K562 (cell line): Measurements from ENCODE around the gene RTCA. TPM values are rescaled to one million over a fixed set of nuclear protein-coding genes. Genes with fewer than 3 reads are reported as not detected.

Source experiments
- ATAC-seq: fragments of 200-7000 bp; cut with Tn5 transposase; 3 replicates; pipeline ENCODE4 v1.9.1; 2020; ENCODE audit warnings: moderate library complexity
- BruUV-seq: library from RNA; stranded (reverse); fragments of 400-500 nt; replicated peaks from 2 replicates; lab custom pipeline; 2021; lab: Mats Ljungman, UMichigan
- CTCF ChIA-PET: fragments of 300-600 bp; formaldehyde crosslinking; extraction: SDS; loops from one replicate; lab custom pipeline; 2021; ENCODE audit warnings: low intra/inter-chr PET ratio; lab: Yijun Ruan, JAX
- POLR2A ChIA-PET: fragments of 300-600, 350-650 bp; sonication (Branson Sonifier 250); formaldehyde crosslinking; extraction: SDS; loops from one replicate; lab custom pipeline; 2021; ENCODE audit warnings: antibody characterized with exemption, inconsistent platforms; lab: Yijun Ruan, JAX
- DNase-seq, 4 experiments: peaks; one replicate each; pipeline versions ENCODE4 v3.0.0 to v3.0.0-alpha.2; 2011 to 2018; ENCODE audit warnings: low spot score in 3 of 4, mixed read lengths in 3 of 4; ENCODE audit errors: extremely low read depth in 1 of 4
- FAIRE-seq: peaks from 2 replicates; lab custom pipeline; 2011; peaks lifted over from hg19 to GRCh38; lab: Jason Lieb, UNC
- H2AFZ ChIP-seq: 2 replicates; pipeline ENCODE4 v1.6.0; 2011; ENCODE audit warnings: low read depth, low read length, control low read depth, inconsistent platforms
- H3K27ac ChIP-seq: fragments of 200-600 bp; 3 replicates; pipeline ENCODE4 v1.8.0; 2011; ENCODE audit warnings: low read depth, mild to moderate bottlenecking, control low read depth, inconsistent platforms, low read length, moderate library complexity, mixed read lengths; ENCODE audit errors: extremely low read depth
- H3K27me3 ChIP-seq, 2 experiments: fragments of 300-600 bp in 1 of 2; 2 replicates in 1 of 2; 3 replicates in 1 of 2; pipeline versions ENCODE4 v1.6.0 to v1.8.0; 2011; ENCODE audit warnings: inconsistent platforms in 2 of 2, low read length in 2 of 2, mild to moderate bottlenecking in 1 of 2, mixed read lengths in 1 of 2, moderate library complexity in 1 of 2; ENCODE audit not compliant: control insufficient read depth in 2 of 2, insufficient read depth in 2 of 2
- H3K36me3 ChIP-seq: fragments of 300-600 bp; 3 replicates; pipeline ENCODE4 v1.8.0; 2011; ENCODE audit warnings: mild to moderate bottlenecking, low read length, inconsistent platforms; ENCODE audit not compliant: control insufficient read depth, insufficient read depth
- H3K4me1 ChIP-seq, 2 experiments: fragments of 200-600 bp in 1 of 2; replicated peaks in 1 of 2; 2 replicates in 1 of 2; 3 replicates in 1 of 2; pipeline versions ENCODE4 v1.5.1 to v1.8.0; 2011; ENCODE audit warnings: inconsistent platforms in 2 of 2, low read length in 2 of 2, mild to moderate bottlenecking in 1 of 2, mixed read lengths in 1 of 2, moderate library complexity in 1 of 2; ENCODE audit not compliant: control insufficient read depth in 2 of 2, insufficient read depth in 2 of 2
- H3K4me2 ChIP-seq: 2 replicates; pipeline ENCODE4 v1.6.1; 2011; ENCODE audit warnings: low read length, control low read depth, inconsistent platforms, mixed read lengths; ENCODE audit not compliant: insufficient read depth
- H3K4me3 ChIP-seq: fragments of 200-600 bp; sonication (generic), shearing (Covaris generic); 2 replicates; pipeline ENCODE4 v1.5.1; 2016; ENCODE audit warnings: control low read depth, inconsistent platforms
- H3K79me2 ChIP-seq: fragments of 200-600 bp; 3 replicates; pipeline ENCODE4 v1.8.0; 2011; ENCODE audit warnings: low read length, inconsistent platforms; ENCODE audit not compliant: control insufficient read depth, insufficient read depth
- H3K9ac ChIP-seq, 2 experiments: 2 replicates each; pipeline versions ENCODE4 v1.6.0 to v1.6.1; 2011; ENCODE audit warnings: low read depth in 2 of 2, low read length in 2 of 2, control low read depth in 1 of 2, inconsistent platforms in 1 of 2, mild to moderate bottlenecking in 1 of 2, mixed read lengths in 1 of 2; ENCODE audit not compliant: insufficient read depth in 1 of 2
- H3K9me1 ChIP-seq: one replicate; pipeline ENCODE4 v1.6.0; 2011; ENCODE audit warnings: inconsistent platforms, mild to moderate bottlenecking, low read length, moderate library complexity; ENCODE audit not compliant: control insufficient read depth, insufficient read depth
- H3K9me3 ChIP-seq: replicated peaks from 2 replicates; pipeline ENCODE4 v1.5.1; 2011; ENCODE audit warnings: low read depth, low read length, inconsistent platforms; ENCODE audit not compliant: control insufficient read depth, insufficient read depth
- H4K20me1 ChIP-seq: replicated peaks from 2 replicates; pipeline ENCODE4 v1.6.1; 2011; ENCODE audit warnings: low read length, inconsistent platforms, mixed read lengths; ENCODE audit not compliant: control insufficient read depth, insufficient read depth
- BRD9 ChIP-seq: fragments of 450-650 bp; IDR thresholded peaks from 2 replicates; pipeline ENCODE4 v1.6.1; 2018; ENCODE audit warnings: low read depth; ENCODE audit not compliant: partially characterized antibody
- CEBPB ChIP-seq: fragments of 450-650 bp; IDR thresholded peaks from 2 replicates; pipeline ENCODE4 v1.6.1; 2016; ENCODE audit warnings: missing genetic modification characterization, missing compliant biosample characterization
- CEBPG ChIP-seq, 3 experiments: fragments of 200-800 bp in 1 of 3; sonication (Bioruptor generic) in 1 of 3; sonication (generic) in 1 of 3; formaldehyde crosslinking in 1 of 3; IDR thresholded peaks in 2 of 3; conservative IDR thresholded peaks in 1 of 3; 2 replicates each; pipeline versions ENCODE4 v1.6.1 to v1.8.0; 2016 to 2022; ENCODE audit warnings: missing compliant biosample characterization in 2 of 3, missing genetic modification characterization in 2 of 3, mild to moderate bottlenecking in 1 of 3, missing genetic modification reagents in 1 of 3
- E2F3 ChIP-seq: fragments of 250-450 bp; sonication (Bioruptor Pico); IDR thresholded peaks from 2 replicates; pipeline ENCODE4 v1.4.0; 2020; ENCODE audit warnings: mild to moderate bottlenecking
- FOSL1 ChIP-seq: fragments of 200-800 bp; sonication (Bioruptor generic); conservative IDR thresholded peaks from 2 replicates; pipeline ENCODE4 v1.6.1; 2016; ENCODE audit warnings: missing genetic modification characterization, missing compliant biosample characterization
- JUND ChIP-seq, 2 experiments: IDR thresholded peaks; 2 replicates in 1 of 2; 3 replicates in 1 of 2; pipeline ENCODE4 v1.6.1; 2011; ENCODE audit warnings: borderline replicate concordance in 2 of 2, low read depth in 2 of 2, low read length in 2 of 2, improper control_type of control experiment in 1 of 2, missing biosample characterization in 1 of 2, missing genetic modification characterization in 1 of 2, missing genetic modification reagents in 1 of 2
- KDM2B ChIP-seq: fragments of 250-450 bp; sonication (Bioruptor Pico); IDR thresholded peaks from 2 replicates; pipeline ENCODE4 v1.8.0; 2021; ENCODE audit warnings: mild to moderate bottlenecking, moderate library complexity
- MEF2A ChIP-seq: IDR thresholded peaks from 2 replicates; pipeline ENCODE4 v1.6.1; 2011; ENCODE audit warnings: low read depth, mild to moderate bottlenecking, low read length, moderate library complexity; ENCODE audit not compliant: control insufficient read depth
- RAD51 ChIP-seq: fragments of 450-650 bp; IDR thresholded peaks from 2 replicates; pipeline ENCODE4 v1.7.1; 2016; ENCODE audit warnings: low read depth, mild to moderate bottlenecking, borderline replicate concordance
- RBM22 ChIP-seq: fragments of 200-400 bp; formaldehyde crosslinking; IDR thresholded peaks from 2 replicates; pipeline ENCODE4 v1.6.1; 2018; ENCODE audit warnings: low read length, low read depth; ENCODE audit not compliant: poor library complexity, severe bottlenecking
- RNF2 ChIP-seq: sonication (generic); IDR thresholded peaks from 2 replicates; pipeline ENCODE4 v1.6.1; 2016
- TAF9B ChIP-seq: fragments of 450-650 bp; IDR thresholded peaks from 2 replicates; pipeline ENCODE4 v1.6.1; 2018; ENCODE audit warnings: mild to moderate bottlenecking; ENCODE audit not compliant: partially characterized antibody
- TRIM24 ChIP-seq, 2 experiments: fragments of 450-650 bp; IDR thresholded peaks; 2 replicates each; pipeline ENCODE4 v1.6.1; 2016
- ZKSCAN1 ChIP-seq: fragments of 150-350 bp; IDR thresholded peaks from 2 replicates; pipeline ENCODE4 v1.6.1; 2016; ENCODE audit warnings: low read depth, low read length
- ZNF197 ChIP-seq: fragments of 200-800 bp; sonication (Bioruptor generic); IDR thresholded peaks from 2 replicates; pipeline ENCODE4 v1.6.1; 2016; ENCODE audit warnings: low read depth, missing genetic modification characterization, missing compliant biosample characterization
- ZNF696 ChIP-seq: fragments of 250-450 bp; sonication (Bioruptor Pico); conservative IDR thresholded peaks from 2 replicates; pipeline ENCODE4 v1.4.0; 2020; ENCODE audit warnings: mild to moderate bottlenecking, moderate library complexity
- WGBS: fragments of 100-300 bp; shearing (Covaris generic); methylation state at CpG from one replicate; pipeline ENCODE4 v1.1.6; 2016; ENCODE audit warnings: low coverage, mixed read lengths; ENCODE audit not compliant: insufficient coverage; ENCODE audit errors: missing lambda C conversion rate; 5-methylcytosine and 5-hydroxymethylcytosine counted together
- in situ Hi-C: fragments of 300-500 bp; cut with MboI; formaldehyde crosslinking; loops from 4 replicates; pipeline ENCODE4 v1.15.0; 2018; ENCODE audit warnings: inconsistent platforms, mixed read lengths
- intact Hi-C: fragments of 100-400 bp; cut with micrococcal nuclease; formaldehyde crosslinking; loops from 2 replicates; pipeline ENCODE4 v1.14.2; 2022
- polyA plus RNA-seq, 8 experiments: library from polyadenylated mRNA; depleted of rRNA in 4 of 8; stranded (reverse) in 5 of 8; unstranded in 3 of 8; fragments of >200 nt; fragmentation: Nextera tagmentation in 2 of 8; fragmentation: Illumina TruSeq in 1 of 8; extraction: Ambion mirVana in 2 of 8; extraction: Trizol in 1 of 8; gene quantifications; 2 replicates each; pipeline versions ENCODE4 v1.2.1 to v1.2.3, GENCODE V29; 2011 to 2014; ENCODE audit warnings: inconsistent platforms in 1 of 8, missing spikeins in 1 of 8
- total RNA-seq, 7 experiments: library from RNA; depleted of rRNA in 6 of 7; stranded (reverse); fragments of >200 nt in 6 of 7; fragmentation: Illumina TruSeq in 2 of 7; extraction: Trizol in 2 of 7; gene quantifications; 2 replicates each; pipeline versions ENCODE4 v1.2.1 to v1.2.3, GENCODE V29; 2011 to 2021; ENCODE audit warnings: low replicate concordance in 1 of 7
- TF ChIP-seq, protein P1 (sequence below): fragments of 250-450 bp; sonication (Bioruptor Pico); IDR thresholded peaks from 2 replicates; pipeline ENCODE4 v1.8.0; 2021; ENCODE audit warnings: mild to moderate bottlenecking, moderate library complexity
- TF ChIP-seq, protein P2 (sequence below): sonication (generic); formaldehyde crosslinking; IDR thresholded peaks from 2 replicates; pipeline ENCODE4 v1.8.0; 2022; ENCODE audit warnings: mild to moderate bottlenecking, missing genetic modification reagents
- TF ChIP-seq, protein P3 (sequence below), 2 experiments: fragments of 450-650 bp in 1 of 2; sonication (generic) in 1 of 2; formaldehyde crosslinking in 1 of 2; IDR thresholded peaks in 1 of 2; conservative IDR thresholded peaks in 1 of 2; 2 replicates each; pipeline versions ENCODE4 v1.6.1 to v1.8.1; 2016 to 2023; ENCODE audit warnings: mild to moderate bottlenecking in 2 of 2, moderate library complexity in 2 of 2, inconsistent platforms in 1 of 2, missing genetic modification reagents in 1 of 2

The RTCA gene
- total and polyA plus RNA-seq, 9 of the 15 experiments (the other 6 are each of a cell fraction or from before 2014, with no cell fraction given) = 11.6 to 57.2 (median 43.2) TPM

DNA sequence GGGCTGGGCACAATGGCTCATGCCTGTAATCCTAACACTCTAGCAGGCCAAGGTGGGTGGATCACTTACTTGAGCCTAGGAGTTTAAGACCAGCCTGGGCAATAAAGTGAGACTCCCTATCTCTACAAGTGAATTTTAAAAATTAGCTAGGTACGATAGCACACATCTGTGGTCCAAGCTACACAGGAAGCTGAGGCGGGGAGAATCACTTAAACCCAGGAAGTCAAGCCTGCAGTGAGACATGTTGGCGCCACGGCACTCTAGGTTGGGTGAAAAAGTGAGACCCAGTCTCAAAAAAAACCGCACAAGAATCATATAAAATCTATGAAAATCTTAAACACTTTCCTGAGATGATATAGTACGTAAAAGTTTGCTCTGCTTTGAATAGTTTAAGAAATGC, 46.6 kb upstream of the RTCA start (continued):
- TF ChIP-seq, protein P1, sequence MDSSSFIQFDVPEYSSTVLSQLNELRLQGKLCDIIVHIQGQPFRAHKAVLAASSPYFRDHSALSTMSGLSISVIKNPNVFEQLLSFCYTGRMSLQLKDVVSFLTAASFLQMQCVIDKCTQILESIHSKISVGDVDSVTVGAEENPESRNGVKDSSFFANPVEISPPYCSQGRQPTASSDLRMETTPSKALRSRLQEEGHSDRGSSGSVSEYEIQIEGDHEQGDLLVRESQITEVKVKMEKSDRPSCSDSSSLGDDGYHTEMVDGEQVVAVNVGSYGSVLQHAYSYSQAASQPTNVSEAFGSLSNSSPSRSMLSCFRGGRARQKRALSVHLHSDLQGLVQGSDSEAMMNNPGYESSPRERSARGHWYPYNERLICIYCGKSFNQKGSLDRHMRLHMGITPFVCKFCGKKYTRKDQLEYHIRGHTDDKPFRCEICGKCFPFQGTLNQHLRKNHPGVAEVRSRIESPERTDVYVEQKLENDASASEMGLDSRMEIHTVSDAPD = no peak
- TF ChIP-seq BRD9 (no peak), KDM2B (CRISPR knock-in tag) (no peak), RBM22 (no peak), TAF9B (no peak), E2F3 (CRISPR knock-in tag) (no peak), RAD51 (no peak), ZNF696 (CRISPR knock-in tag) (no peak)
- TF ChIP-seq, protein P2, sequence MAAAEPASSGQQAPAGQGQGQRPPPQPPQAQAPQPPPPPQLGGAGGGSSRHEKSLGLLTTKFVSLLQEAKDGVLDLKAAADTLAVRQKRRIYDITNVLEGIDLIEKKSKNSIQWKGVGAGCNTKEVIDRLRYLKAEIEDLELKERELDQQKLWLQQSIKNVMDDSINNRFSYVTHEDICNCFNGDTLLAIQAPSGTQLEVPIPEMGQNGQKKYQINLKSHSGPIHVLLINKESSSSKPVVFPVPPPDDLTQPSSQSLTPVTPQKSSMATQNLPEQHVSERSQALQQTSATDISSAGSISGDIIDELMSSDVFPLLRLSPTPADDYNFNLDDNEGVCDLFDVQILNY (CRISPR knock-in tag) = no peak
- TF ChIP-seq, all 486 proteins: peak for 0

DNA sequence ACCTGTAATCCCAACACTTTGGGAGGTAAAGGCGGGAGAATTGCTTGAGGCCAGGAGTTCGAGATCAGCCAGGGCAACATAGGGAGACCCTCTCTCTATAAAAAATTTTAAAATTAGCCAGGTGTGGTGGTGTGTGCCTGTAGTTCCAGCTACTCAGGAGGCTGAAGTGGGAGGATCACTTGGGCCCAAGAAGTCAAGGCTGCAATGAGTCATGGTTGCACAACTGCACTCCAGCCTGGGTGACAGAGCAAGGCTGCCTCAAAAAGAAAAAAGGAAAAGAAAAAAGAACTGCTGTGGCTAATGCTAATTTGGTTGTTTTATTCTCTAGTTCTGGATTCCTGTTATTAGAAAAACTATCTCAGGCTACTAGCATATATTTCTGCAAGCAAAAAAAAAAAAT, 46.1 kb upstream of the RTCA start:
- intact Hi-C loops = no loop called here
- Histone ChIP-seq H3K36me3 (peaks cover 52% of the 10 kb centered on the region), H3K27ac (no peak overlapping the region), H3K4me1 (no peaks in the 10 kb centered on the region), H2AFZ (no peak overlapping the region), H3K4me3 (no peak overlapping the region), H3K4me2 (no peak overlapping the region), H3K9ac (no peak overlapping the region), H3K9me3 (no peaks in the 10 kb centered on the region), H3K9me1 (no peaks in the 10 kb centered on the region), H4K20me1 (no peaks in the 10 kb centered on the region), H3K79me2 (no peaks in the 10 kb centered on the region), H3K27me3 (no peaks in the 10 kb centered on the region)
- 100% methylated on average over 2 of the region's 2 CpGs for WGBS
- FAIRE-seq (no peak), ATAC-seq (peak; percentile 69; the same call in 1 of the 3 replicates), DNase-seq (peak in 1 of 4 experiments; percentile 9)
- ChIA-PET CTCF (no interaction called here), POLR2A (no interaction called here)
- in situ Hi-C loops = no loop called here
- peak; percentile 63; the same call in 1 of the 2 replicates for TF ChIP-seq CEBPG (CRISPR knock-in tag; IDR thresholded peaks at IDR 0.05)
- peak in 1 of 2 experiments; percentile 66; a peak in 1 of 4 replicates for TF ChIP-seq CEBPG (tag; conservative IDR thresholded peaks at IDR 0.05 in 1 of 2, IDR thresholded peaks at IDR 0.05 in 1 of 2)
- 0 out of 4 replicates have a peak, but pooled peaks of 1 of the 2 experiments have one; percentile 17 for TF ChIP-seq TRIM24 (IDR thresholded peaks at IDR 0.05)
- TF ChIP-seq JUND (IDR thresholded peaks at IDR 0.05; ENCODE audit: borderline replicate concordance, low read depth, low read length) = peak; percentile 68
- TF ChIP-seq JUND (tag; IDR thresholded peaks at IDR 0.05; ENCODE audit: borderline replicate concordance, low read depth, low read length) = 0 out of 3 replicates have a peak, but pooled peaks have one; percentile 27
- TF ChIP-seq ZKSCAN1 = no peak
- no peak for TF ChIP-seq ZNF197 (CRISPR knock-in tag)
- no peak for TF ChIP-seq RNF2
- TF ChIP-seq, protein P3, sequence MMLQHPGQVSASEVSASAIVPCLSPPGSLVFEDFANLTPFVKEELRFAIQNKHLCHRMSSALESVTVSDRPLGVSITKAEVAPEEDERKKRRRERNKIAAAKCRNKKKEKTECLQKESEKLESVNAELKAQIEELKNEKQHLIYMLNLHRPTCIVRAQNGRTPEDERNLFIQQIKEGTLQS (IDR thresholded peaks at IDR 0.05) = peak; percentile 77
- TF ChIP-seq, protein P3 (CRISPR knock-in tag; conservative IDR thresholded peaks at IDR 0.05) = no peak
- TF ChIP-seq MEF2A = no peak
- peak; percentile 50; the same call in 1 of the 2 replicates for TF ChIP-seq FOSL1 (tag)
- TF ChIP-seq CEBPB (tag) = peak; percentile 84
- no TSS peak for BruUV-seq
